Measurements from ENCODE around the gene DDX31.

The DDX31 gene

GRCh38 chr9:132663117-132663516 is 6.7 kb downstream of the DDX31 start:
- Histone ChIP-seq H3K27me3 (ENCODE audit: low read depth) (no peaks in the 10 kb centered on the region), H3K4me3 (no peak overlapping the region), H3K4me1 (peaks cover 16% of the 10 kb centered on the region), H3K9me3 (no peaks in the 10 kb centered on the region), H3K36me3 (replicated peaks) (peaks cover 49% of the 10 kb centered on the region)
- in situ Hi-C loops (cut with MboI; ENCODE audit: low sequenced_read_pairs), result no loop called here
- DNase-seq (ENCODE audit: low spot score in 2 of 2), result no peak

- Histone ChIP-seq H3K36me3 (replicated peaks) (peaks cover 53% of the 10 kb centered on the region), H3K9me3 (no peaks in the 10 kb centered on the region), H3K4me3 (no peak overlapping the region), H3K4me1 (peaks cover 9% of the 10 kb centered on the region), H3K27me3 (ENCODE audit: low read depth) (no peaks in the 10 kb centered on the region)
- in situ Hi-C loops (cut with MboI; ENCODE audit: low sequenced_read_pairs), result no loop called here
- DNase-seq (ENCODE audit: low spot score in 2 of 2), result no peak
These were observed 7.4 kb downstream of the DDX31 start for GRCh38 chr9:132662152-132662945.

- H3K9me3 ChIP-seq, result no peaks in the 10 kb centered on the region
- H3K4me3 ChIP-seq, result no peak overlapping the region
- no peaks in the 10 kb centered on the region for H3K27me3 ChIP-seq (ENCODE audit: low read depth)
- H3K36me3 ChIP-seq (replicated peaks), result peaks cover 53% of the 10 kb centered on the region
- peaks cover 8% of the 10 kb centered on the region for H3K4me1 ChIP-seq
- DNase-seq (ENCODE audit: low spot score in 2 of 2), result no peak
- in situ Hi-C loops (cut with MboI; ENCODE audit: low sequenced_read_pairs), result no loop called here
These were observed 13.5 kb downstream of the DDX31 start for GRCh38 chr9:132656299-132656698.

- peaks cover 52% of the 10 kb centered on the region for H3K36me3 ChIP-seq (replicated peaks)
- peak in 1 of 2 experiments; percentile 42 for DNase-seq (ENCODE audit: low spot score in 2 of 2)
- H3K9me3 ChIP-seq, result no peaks in the 10 kb centered on the region
- no peak overlapping the region for H3K4me3 ChIP-seq
- in situ Hi-C loops (cut with MboI; ENCODE audit: low sequenced_read_pairs), result no loop called here
- H3K4me1 ChIP-seq, result peaks cover 8% of the 10 kb centered on the region
- no peaks in the 10 kb centered on the region for H3K27me3 ChIP-seq (ENCODE audit: low read depth)
These were observed 18.5 kb downstream of the DDX31 start for GRCh38 chr9:132651259-132651658.

- DNase-seq (ENCODE audit: low spot score in 2 of 2), result no peak
- in situ Hi-C loops (cut with MboI; ENCODE audit: low sequenced_read_pairs), result no loop called here
- Histone ChIP-seq H3K36me3 (replicated peaks) (peaks cover 77% of the 10 kb centered on the region), H3K4me3 (no peak overlapping the region), H3K27me3 (ENCODE audit: low read depth) (no peaks in the 10 kb centered on the region), H3K4me1 (no peaks in the 10 kb centered on the region), H3K9me3 (no peaks in the 10 kb centered on the region)
These were observed 21.1 kb downstream of the DDX31 start for GRCh38 chr9:132648685-132649084.

GRCh38 chr9:132648283-132648682 is 21.5 kb downstream of the DDX31 start:
- H3K36me3 ChIP-seq (replicated peaks), result peaks cover 80% of the 10 kb centered on the region

GRCh38 chr9:132647806-132648205 is 22.0 kb downstream of the DDX31 start:
- no peak overlapping the region for H3K4me3 ChIP-seq
- no peaks in the 10 kb centered on the region for H3K27me3 ChIP-seq (ENCODE audit: low read depth)
- H3K36me3 ChIP-seq (replicated peaks), result peaks cover 84% of the 10 kb centered on the region
- DNase-seq (ENCODE audit: low spot score in 2 of 2), result no peak
- in situ Hi-C loops (cut with MboI; ENCODE audit: low sequenced_read_pairs), result no loop called here
- no peaks in the 10 kb centered on the region for H3K9me3 ChIP-seq
- H3K4me1 ChIP-seq, result no peaks in the 10 kb centered on the region

More at GRCh38 chr9:132648283-132648682, 21.5 kb downstream of the DDX31 start:
- DNase-seq (ENCODE audit: low spot score in 2 of 2), result no peak
- no peaks in the 10 kb centered on the region for H3K9me3 ChIP-seq
- H3K27me3 ChIP-seq (ENCODE audit: low read depth), result no peaks in the 10 kb centered on the region
- in situ Hi-C loops (cut with MboI; ENCODE audit: low sequenced_read_pairs), result no loop called here
- no peak overlapping the region for H3K4me3 ChIP-seq
- no peaks in the 10 kb centered on the region for H3K4me1 ChIP-seq

- Histone ChIP-seq H3K4me3 (no peak overlapping the region), H3K4me1 (no peaks in the 10 kb centered on the region), H3K36me3 (replicated peaks) (peaks cover 80% of the 10 kb centered on the region), H3K27me3 (ENCODE audit: low read depth) (no peaks in the 10 kb centered on the region), H3K9me3 (no peaks in the 10 kb centered on the region)
- no peak for DNase-seq (ENCODE audit: low spot score in 2 of 2)
- in situ Hi-C loops (cut with MboI; ENCODE audit: low sequenced_read_pairs), result no loop called here
These were observed 22.4 kb downstream of the DDX31 start for GRCh38 chr9:132647355-132647754.

GRCh38 chr9:132646726-132647125 is 23.1 kb downstream of the DDX31 start:
- Histone ChIP-seq H3K27me3 (ENCODE audit: low read depth) (no peaks in the 10 kb centered on the region), H3K4me3 (no peak overlapping the region), H3K9me3 (no peaks in the 10 kb centered on the region), H3K4me1 (no peaks in the 10 kb centered on the region), H3K36me3 (replicated peaks) (peaks cover 82% of the 10 kb centered on the region)
- no peak for DNase-seq (ENCODE audit: low spot score in 2 of 2)
- in situ Hi-C loops (cut with MboI; ENCODE audit: low sequenced_read_pairs), result no loop called here

GRCh38 chr9:132645711-132646110 is 24.1 kb downstream of the DDX31 start:
- H3K36me3 ChIP-seq (replicated peaks), result peaks cover 88% of the 10 kb centered on the region
- in situ Hi-C loops (cut with MboI; ENCODE audit: low sequenced_read_pairs), result no loop called here
- no peaks in the 10 kb centered on the region for H3K9me3 ChIP-seq
- no peak for DNase-seq (ENCODE audit: low spot score in 2 of 2)
- H3K27me3 ChIP-seq (ENCODE audit: low read depth), result no peaks in the 10 kb centered on the region
- no peak overlapping the region for H3K4me3 ChIP-seq
- no peaks in the 10 kb centered on the region for H3K4me1 ChIP-seq

- in situ Hi-C loops (cut with MboI; ENCODE audit: low sequenced_read_pairs), result no loop called here
- Histone ChIP-seq H3K4me1 (no peaks in the 10 kb centered on the region), H3K4me3 (no peak overlapping the region), H3K36me3 (replicated peaks) (peaks cover 91% of the 10 kb centered on the region), H3K27me3 (ENCODE audit: low read depth) (no peaks in the 10 kb centered on the region), H3K9me3 (no peaks in the 10 kb centered on the region)
- no peak for DNase-seq (ENCODE audit: low spot score in 2 of 2)
These were observed 24.5 kb downstream of the DDX31 start for GRCh38 chr9:132645306-132645705.

- peaks cover 91% of the 10 kb centered on the region for H3K36me3 ChIP-seq (replicated peaks)
- no peaks in the 10 kb centered on the region for H3K27me3 ChIP-seq (ENCODE audit: low read depth)
- in situ Hi-C loops (cut with MboI; ENCODE audit: low sequenced_read_pairs), result no loop called here
These were observed 25.5 kb downstream of the DDX31 start for GRCh38 chr9:132644251-132644650.

GRCh38 chr9:132641216-132641615 is 28.6 kb downstream of the DDX31 start:
- in situ Hi-C loops (cut with MboI; ENCODE audit: low sequenced_read_pairs), result no loop called here
- Histone ChIP-seq H3K4me1 (no peaks in the 10 kb centered on the region), H3K9me3 (no peaks in the 10 kb centered on the region), H3K4me3 (no peak overlapping the region), H3K27me3 (ENCODE audit: low read depth) (no peaks in the 10 kb centered on the region), H3K36me3 (replicated peaks) (peaks cover 84% of the 10 kb centered on the region)
- no peak for DNase-seq (ENCODE audit: low spot score in 2 of 2)

More at GRCh38 chr9:132644251-132644650, 25.5 kb downstream of the DDX31 start:
- H3K4me3 ChIP-seq, result no peak overlapping the region
- H3K4me1 ChIP-seq, result no peaks in the 10 kb centered on the region
- H3K9me3 ChIP-seq, result no peaks in the 10 kb centered on the region
- peak; percentile 11 to 15 for DNase-seq (ENCODE audit: low spot score in 2 of 2)

- Histone ChIP-seq H3K27me3 (ENCODE audit: low read depth) (no peaks in the 10 kb centered on the region), H3K9me3 (no peaks in the 10 kb centered on the region), H3K4me1 (no peaks in the 10 kb centered on the region), H3K36me3 (replicated peaks) (peaks cover 68% of the 10 kb centered on the region), H3K4me3 (no peak overlapping the region)
- in situ Hi-C loops (cut with MboI; ENCODE audit: low sequenced_read_pairs), result no loop called here
- no peak for DNase-seq (ENCODE audit: low spot score in 2 of 2)
These were observed 30.5 kb downstream of the DDX31 start for GRCh38 chr9:132639322-132639721.

GRCh38 chr9:132638240-132638639 is 31.5 kb downstream of the DDX31 start:
- H3K4me1 ChIP-seq, result no peaks in the 10 kb centered on the region
- DNase-seq (ENCODE audit: low spot score in 2 of 2), result no peak
- H3K4me3 ChIP-seq, result no peak overlapping the region
- H3K9me3 ChIP-seq, result no peaks in the 10 kb centered on the region
- peaks cover 59% of the 10 kb centered on the region for H3K36me3 ChIP-seq (replicated peaks)
- H3K27me3 ChIP-seq (ENCODE audit: low read depth), result no peaks in the 10 kb centered on the region
- in situ Hi-C loops (cut with MboI; ENCODE audit: low sequenced_read_pairs), result no loop called here

Measured in HAP-1 (cell line).